Lower lobe of right lung (tissue), 2 donors: Measurements from ENCODE around the gene CSF3R. TPM values are rescaled to one million over a fixed set of nuclear protein-coding genes. Genes with fewer than 3 reads are reported as not detected.

ENCODE experiments used
- ATAC-seq, 2 donors: fragments of 200-7000 bp; cut with Tn5 transposase; one replicate each; pipeline ENCODE4 v1.9.1; 2020 to 2022; ENCODE audit warnings: mild to moderate bottlenecking in 2 of 2, moderate library complexity in 2 of 2
- DNase-seq: peaks from one replicate; pipeline ENCODE4 v3.0.0-alpha.2; 2020
- H3K27ac ChIP-seq: fragments of 200-600 bp; one replicate; pipeline ENCODE4 v1.8.0; 2022
- H3K27me3 ChIP-seq: fragments of 200-600 bp; one replicate; pipeline ENCODE4 v1.8.0; 2022; ENCODE audit warnings: low read depth
- H3K36me3 ChIP-seq: fragments of 200-600 bp; one replicate; pipeline ENCODE4 v1.8.0; 2022; ENCODE audit warnings: mild to moderate bottlenecking
- H3K4me1 ChIP-seq: fragments of 200-600 bp; one replicate; pipeline ENCODE4 v1.8.0; 2022
- H3K4me3 ChIP-seq: fragments of 200-600 bp; one replicate; pipeline ENCODE4 v1.8.0; 2022; ENCODE audit warnings: mild to moderate bottlenecking
- H3K9me3 ChIP-seq: fragments of 200-600 bp; one replicate; pipeline ENCODE4 v1.8.0; 2022
- CTCF ChIP-seq: fragments of 200-600 bp; IDR thresholded peaks from one replicate; pipeline ENCODE4 v1.8.0; 2022; ENCODE audit warnings: antibody characterized with exemption, mild to moderate bottlenecking
- intact Hi-C: fragments of 100-400 bp; cut with DNase I; formaldehyde crosslinking; loops from one replicate; pipeline ENCODE4 v1.11.0; 2022
- total RNA-seq: library from RNA; stranded (reverse); fragmentation: NEBNext Ultra II Directional; extraction: Animal tissue kit (Norgen Biotek cat#: 25700); gene quantifications from one replicate; pipeline ENCODE4 v1.2.1, GENCODE V29; 2021
- donor health status: DM: no; HTN: yes; CAD: no; lungs with severe emphysema.

The CSF3R gene
- total RNA-seq, 1 donor from 2014 or later, result 214 TPM

- no peak for DNase-seq
- Histone ChIP-seq H3K36me3 (peaks cover 22% of the 10 kb centered on the region), H3K4me1 (no peaks in the 10 kb centered on the region), H3K9me3 (no peaks in the 10 kb centered on the region), H3K4me3 (no peak overlapping the region), H3K27ac (no peak overlapping the region), H3K27me3 (no peaks in the 10 kb centered on the region)
- no peak for TF ChIP-seq CTCF
- intact Hi-C loops, result no loop called here
- ATAC-seq, result no peak
These were observed 49.6 kb downstream of the CSF3R start for GRCh38 chr1:36433102-36433501.

- peak; percentile 13 to 47 for ATAC-seq
- Histone ChIP-seq H3K4me3 (no peak overlapping the region), H3K27me3 (no peaks in the 10 kb centered on the region), H3K27ac (no peak overlapping the region), H3K4me1 (no peaks in the 10 kb centered on the region), H3K9me3 (no peaks in the 10 kb centered on the region), H3K36me3 (peaks cover 18% of the 10 kb centered on the region)
- TF ChIP-seq CTCF, result no peak
- intact Hi-C loops, result no loop called here
- DNase-seq, result no peak
These were observed 50.1 kb downstream of the CSF3R start for GRCh38 chr1:36432616-36433015.

- no peak for DNase-seq
- intact Hi-C loops, result no loop called here
- Histone ChIP-seq H3K27me3 (no peaks in the 10 kb centered on the region), H3K4me1 (peaks cover under 1% of the 10 kb centered on the region), H3K4me3 (no peak overlapping the region), H3K27ac (no peak overlapping the region), H3K9me3 (no peaks in the 10 kb centered on the region), H3K36me3 (peaks cover 34% of the 10 kb centered on the region)
- no peak for TF ChIP-seq CTCF
- no peak for ATAC-seq
These were observed 56.9 kb downstream of the CSF3R start for GRCh38 chr1:36425791-36426190.

GRCh38 chr1:36421649-36422048, 61.1 kb downstream of the CSF3R start:
- DNase-seq, result no peak
- peaks cover 50% of the 10 kb centered on the region for H3K36me3 ChIP-seq

GRCh38 chr1:36420836-36421317, 61.8 kb downstream of the CSF3R start:
- no peaks in the 10 kb centered on the region for H3K9me3 ChIP-seq
- ATAC-seq (peak; percentile 97), DNase-seq (peak; percentile 89)
- TF ChIP-seq CTCF, result peak; percentile 95
- H3K27ac ChIP-seq, result peak overlapping the region; percentile 28
- intact Hi-C loops, result loop anchor here (5.0 kb wide), 1 partner anchor 79 kb away; no protein-coding TSS in a partner anchor
- H3K4me1 ChIP-seq, result peaks cover 5% of the 10 kb centered on the region
- no peaks in the 10 kb centered on the region for H3K27me3 ChIP-seq
- no peak overlapping the region for H3K4me3 ChIP-seq
- H3K36me3 ChIP-seq, result peaks cover 54% of the 10 kb centered on the region

More at GRCh38 chr1:36421649-36422048, 61.1 kb downstream of the CSF3R start:
- Histone ChIP-seq H3K27me3 (no peaks in the 10 kb centered on the region), H3K27ac (peak overlapping the region; percentile 28), H3K9me3 (no peaks in the 10 kb centered on the region), H3K4me1 (peaks cover 5% of the 10 kb centered on the region), H3K4me3 (no peak overlapping the region)
- no peak for TF ChIP-seq CTCF
- intact Hi-C loops, result loop anchor here (5.0 kb wide), 1 partner anchor 79 kb away; no protein-coding TSS in a partner anchor
- ATAC-seq, result no peak
